ENCODE measurements around the gene DHRS3. TPM values are rescaled to one million over a fixed set of nuclear protein-coding genes. Genes with fewer than 3 reads are reported as not detected.

The DHRS3 gene
- polyA plus RNA-seq, 1 of the 3 experiments (the other 2 are of a cell fraction), result 44.8 TPM

DNA sequence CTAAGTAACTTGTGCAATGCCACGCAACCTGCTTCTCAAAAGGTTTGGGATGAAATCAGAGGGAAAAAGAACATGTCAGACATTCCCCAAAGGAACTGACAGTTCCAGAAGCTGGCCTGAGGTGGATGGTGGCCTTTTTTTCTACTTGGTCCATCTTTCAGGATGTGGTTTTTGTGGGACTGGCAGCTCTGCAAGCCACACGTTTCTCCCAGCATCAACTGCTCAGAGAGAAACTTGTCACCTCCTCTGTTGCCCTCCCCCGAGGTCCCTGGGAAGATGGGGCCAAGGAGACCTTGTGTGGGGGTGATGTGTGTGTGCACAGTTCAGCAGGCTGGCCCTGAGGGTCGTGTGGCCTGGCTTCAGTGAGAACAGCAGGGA, 2.5 kb upstream of the DHRS3 start:
- WGBS (ENCODE audit: low lambda C conversion rate), result 48% methylated on average over 4 of the region's 4 CpGs
- no peak overlapping the region for H3K27ac ChIP-seq (ENCODE audit: low read depth in 2 of 2, low read length in 1 of 2)
- H2AFZ ChIP-seq (ENCODE audit: low read depth), result no peak overlapping the region
- no peak for DNase-seq
- H3K27me3 ChIP-seq (ENCODE audit: insufficient read depth), result no peaks in the 10 kb centered on the region
- no peaks in the 10 kb centered on the region for H3K79me2 ChIP-seq (ENCODE audit: insufficient read depth)
- no peaks in the 10 kb centered on the region for H4K20me1 ChIP-seq (ENCODE audit: insufficient read depth)
- POLR2A ChIA-PET, result no interaction called here
- CTCF ChIA-PET, result interaction anchor here (0.5 to 7.2 kb wide), 49 partner anchors 9 to 496 kb away, joined by 3 to 135 read pairs (median 4); partner anchors contain the start of gene AADACL4
- no peaks in the 10 kb centered on the region for H3K36me3 ChIP-seq (replicated peaks in 1 of 2; ENCODE audit: control insufficient read depth in 1 of 2, insufficient read depth in 2 of 2, low read length in 1 of 2)
- H3K4me3 ChIP-seq (ENCODE audit: low read depth in 2 of 2, low read length in 1 of 2), result no peak overlapping the region
- peaks cover 29 to 32% of the 10 kb centered on the region in 2 experiments; a peak in 3 of 4 replicates for H3K4me1 ChIP-seq (ENCODE audit: control insufficient read depth in 1 of 2, insufficient read depth in 2 of 2, low read depth in 1 of 2, low read length in 1 of 2)
- no peak overlapping the region for H3K9ac ChIP-seq
- H3F3A ChIP-seq (replicated peaks; ENCODE audit: insufficient read depth), result peaks cover 18% of the 10 kb centered on the region
- no peak for TF ChIP-seq RFX5 (IDR thresholded peaks at IDR 0.05; ENCODE audit: low read length)
- no peak for TF ChIP-seq MXI1 (IDR thresholded peaks at IDR 0.05; ENCODE audit: low read depth, low read length)
- TF ChIP-seq, protein P1, sequence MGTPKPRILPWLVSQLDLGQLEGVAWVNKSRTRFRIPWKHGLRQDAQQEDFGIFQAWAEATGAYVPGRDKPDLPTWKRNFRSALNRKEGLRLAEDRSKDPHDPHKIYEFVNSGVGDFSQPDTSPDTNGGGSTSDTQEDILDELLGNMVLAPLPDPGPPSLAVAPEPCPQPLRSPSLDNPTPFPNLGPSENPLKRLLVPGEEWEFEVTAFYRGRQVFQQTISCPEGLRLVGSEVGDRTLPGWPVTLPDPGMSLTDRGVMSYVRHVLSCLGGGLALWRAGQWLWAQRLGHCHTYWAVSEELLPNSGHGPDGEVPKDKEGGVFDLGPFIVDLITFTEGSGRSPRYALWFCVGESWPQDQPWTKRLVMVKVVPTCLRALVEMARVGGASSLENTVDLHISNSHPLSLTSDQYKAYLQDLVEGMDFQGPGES (IDR thresholded peaks at IDR 0.05; ENCODE audit: low read depth, low read length), result no peak
- no peak for TF ChIP-seq FOSL2 (IDR thresholded peaks at IDR 0.05; ENCODE audit: borderline replicate concordance, low read depth)
- TF ChIP-seq, protein P2, sequence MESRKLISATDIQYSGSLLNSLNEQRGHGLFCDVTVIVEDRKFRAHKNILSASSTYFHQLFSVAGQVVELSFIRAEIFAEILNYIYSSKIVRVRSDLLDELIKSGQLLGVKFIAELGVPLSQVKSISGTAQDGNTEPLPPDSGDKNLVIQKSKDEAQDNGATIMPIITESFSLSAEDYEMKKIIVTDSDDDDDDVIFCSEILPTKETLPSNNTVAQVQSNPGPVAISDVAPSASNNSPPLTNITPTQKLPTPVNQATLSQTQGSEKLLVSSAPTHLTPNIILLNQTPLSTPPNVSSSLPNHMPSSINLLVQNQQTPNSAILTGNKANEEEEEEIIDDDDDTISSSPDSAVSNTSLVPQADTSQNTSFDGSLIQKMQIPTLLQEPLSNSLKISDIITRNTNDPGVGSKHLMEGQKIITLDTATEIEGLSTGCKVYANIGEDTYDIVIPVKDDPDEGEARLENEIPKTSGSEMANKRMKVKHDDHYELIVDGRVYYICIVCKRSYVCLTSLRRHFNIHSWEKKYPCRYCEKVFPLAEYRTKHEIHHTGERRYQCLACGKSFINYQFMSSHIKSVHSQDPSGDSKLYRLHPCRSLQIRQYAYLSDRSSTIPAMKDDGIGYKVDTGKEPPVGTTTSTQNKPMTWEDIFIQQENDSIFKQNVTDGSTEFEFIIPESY (IDR thresholded peaks at IDR 0.05; ENCODE audit: borderline replicate concordance, low read depth), result no peak
- TF ChIP-seq CHD2 (IDR thresholded peaks at IDR 0.05; ENCODE audit: low read length, partially characterized antibody), result no peak
- no peak for TF ChIP-seq NRF1 (IDR thresholded peaks at IDR 0.05; ENCODE audit: low read depth, low read length)
- no peak for TF ChIP-seq GABPA (IDR thresholded peaks at IDR 0.05; ENCODE audit: low read depth)
- TF ChIP-seq RXRA (IDR thresholded peaks at IDR 0.05; ENCODE audit: borderline replicate concordance, low read depth), result no peak
- no peak for TF ChIP-seq YY1 (IDR thresholded peaks at IDR 0.05; ENCODE audit: low read depth)
- no peak for TF ChIP-seq RAD21 (IDR thresholded peaks at IDR 0.05; ENCODE audit: low read length)
- TF ChIP-seq, protein P3, sequence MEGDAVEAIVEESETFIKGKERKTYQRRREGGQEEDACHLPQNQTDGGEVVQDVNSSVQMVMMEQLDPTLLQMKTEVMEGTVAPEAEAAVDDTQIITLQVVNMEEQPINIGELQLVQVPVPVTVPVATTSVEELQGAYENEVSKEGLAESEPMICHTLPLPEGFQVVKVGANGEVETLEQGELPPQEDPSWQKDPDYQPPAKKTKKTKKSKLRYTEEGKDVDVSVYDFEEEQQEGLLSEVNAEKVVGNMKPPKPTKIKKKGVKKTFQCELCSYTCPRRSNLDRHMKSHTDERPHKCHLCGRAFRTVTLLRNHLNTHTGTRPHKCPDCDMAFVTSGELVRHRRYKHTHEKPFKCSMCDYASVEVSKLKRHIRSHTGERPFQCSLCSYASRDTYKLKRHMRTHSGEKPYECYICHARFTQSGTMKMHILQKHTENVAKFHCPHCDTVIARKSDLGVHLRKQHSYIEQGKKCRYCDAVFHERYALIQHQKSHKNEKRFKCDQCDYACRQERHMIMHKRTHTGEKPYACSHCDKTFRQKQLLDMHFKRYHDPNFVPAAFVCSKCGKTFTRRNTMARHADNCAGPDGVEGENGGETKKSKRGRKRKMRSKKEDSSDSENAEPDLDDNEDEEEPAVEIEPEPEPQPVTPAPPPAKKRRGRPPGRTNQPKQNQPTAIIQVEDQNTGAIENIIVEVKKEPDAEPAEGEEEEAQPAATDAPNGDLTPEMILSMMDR (IDR thresholded peaks at IDR 0.05), result no peak
- no peak for TF ChIP-seq FOXJ3 (CRISPR knock-in tag; IDR thresholded peaks at IDR 0.05)
- no peak for TF ChIP-seq SIN3A (IDR thresholded peaks at IDR 0.05; ENCODE audit: borderline replicate concordance, low read depth, low read length)
- no peak for TF ChIP-seq RCOR1 (IDR thresholded peaks at IDR 0.05; ENCODE audit: low read length)
- no peak for TF ChIP-seq GATA2 (CRISPR knock-in tag; IDR thresholded peaks at IDR 0.05)
- TF ChIP-seq ELF1 (IDR thresholded peaks at IDR 0.05), result no peak
- TF ChIP-seq TCF12 (IDR thresholded peaks at IDR 0.05), result no peak
- TF ChIP-seq TAF1 (IDR thresholded peaks at IDR 0.05; ENCODE audit: borderline replicate concordance, low read depth, low read length), result no peak
- H3K4me2 ChIP-seq, result no peak overlapping the region
- H3K9me2 ChIP-seq, result no peaks in the 10 kb centered on the region
- H3K9me3 ChIP-seq, result no peaks in the 10 kb centered on the region
